Measurements from ENCODE around the gene EVPLL.
"Not testable (repeated sequence)": the region's sequence is repeated elsewhere in the genome, so short reads cannot be mapped to it uniquely, and the experiment has no call there.

The EVPLL gene

GRCh38 chr17:18426639-18427038 lies 49.1 kb downstream of the EVPLL start:
- DNase-seq = not testable (repeated sequence)

DNA sequence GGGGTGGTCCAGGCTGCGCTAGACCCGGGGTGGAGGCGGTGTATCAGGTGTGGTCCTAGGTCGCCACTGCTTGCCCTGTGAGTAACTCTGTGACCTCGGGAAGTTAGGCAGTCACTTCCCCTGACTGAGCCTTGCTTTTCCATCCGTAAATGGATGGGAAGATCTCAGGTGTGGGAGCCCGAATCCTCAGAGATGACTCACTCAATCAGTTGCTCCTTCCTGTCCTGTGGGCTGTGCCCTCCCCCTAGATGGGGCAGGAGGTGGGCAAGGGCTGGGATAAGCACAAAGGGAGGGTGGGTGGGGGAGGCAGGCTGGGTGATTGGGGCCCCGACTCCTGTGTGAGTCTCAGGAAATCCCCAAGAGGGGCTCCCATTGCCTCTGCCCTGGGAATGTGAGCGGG lies 54.6 kb downstream of the EVPLL start:
- DNase-seq = not testable (repeated sequence)
